HepG2 (cell line): ENCODE data around the gene COG8. TPM values are rescaled to one million over a fixed set of nuclear protein-coding genes. Genes with fewer than 3 reads are reported as not detected.
A peak's percentile ranks its signal among the peaks of the same experiment; 100 is the strongest.

Experiments used
- ATF7 ChIP-seq, 2 experiments: fragments of 450-650 bp in 1 of 2; sonication (generic) in 1 of 2; formaldehyde crosslinking in 1 of 2; IDR thresholded peaks; 2 replicates each; pipeline versions ENCODE4 v1.4.0 to v1.6.1; 2016 to 2020; ENCODE audit warnings: antibody characterized with exemption in 1 of 2, mild to moderate bottlenecking in 1 of 2, missing genetic modification reagents in 1 of 2
- BHLHE40 ChIP-seq: IDR thresholded peaks from 2 replicates; pipeline ENCODE4 v1.6.1; 2011; ENCODE audit warnings: low read length, improper control_type of control experiment
- CREB1 ChIP-seq, 2 experiments: fragments of 450-650 bp in 1 of 2; IDR thresholded peaks; 2 replicates each; pipeline ENCODE4 v1.6.1; 2016 to 2017; ENCODE audit warnings: control low read depth in 1 of 2, mild to moderate bottlenecking in 1 of 2, missing compliant biosample characterization in 1 of 2, missing genetic modification characterization in 1 of 2
- FOXO4 ChIP-seq: sonication (generic); formaldehyde crosslinking; conservative IDR thresholded peaks from 2 replicates; pipeline ENCODE4 v1.8.1; 2023; ENCODE audit warnings: missing genetic modification reagents
- GTF3A ChIP-seq: sonication (generic); formaldehyde crosslinking; conservative IDR thresholded peaks from 2 replicates; pipeline ENCODE4 v1.4.0; 2020; ENCODE audit warnings: mild to moderate bottlenecking, missing genetic modification reagents
- HES4 ChIP-seq: sonication (generic); formaldehyde crosslinking; IDR thresholded peaks from 2 replicates; pipeline ENCODE4 v1.9.0; 2021; ENCODE audit warnings: mild to moderate bottlenecking, missing genetic modification reagents, borderline replicate concordance
- IKZF4 ChIP-seq: sonication (generic); formaldehyde crosslinking; IDR thresholded peaks from 2 replicates; pipeline ENCODE4 v1.5.1; 2020; ENCODE audit warnings: borderline replicate concordance, mild to moderate bottlenecking, low read depth, missing genetic modification reagents; ENCODE audit errors: not compliant biosample characterization
- KAT2B ChIP-seq: fragments of 150-350 bp; IDR thresholded peaks from 2 replicates; pipeline ENCODE4 v1.6.1; 2014; ENCODE audit warnings: low read depth, low read length, borderline replicate concordance
- MAF1 ChIP-seq: sonication (generic); formaldehyde crosslinking; IDR thresholded peaks from 2 replicates; pipeline ENCODE4 v1.5.0; 2020; ENCODE audit warnings: missing genetic modification reagents, borderline replicate concordance
- MED1 ChIP-seq: sonication (generic); formaldehyde crosslinking; IDR thresholded peaks from 2 replicates; pipeline ENCODE4 v1.4.0; 2020; ENCODE audit warnings: missing genetic modification reagents
- MEF2D ChIP-seq: sonication (generic); formaldehyde crosslinking; IDR thresholded peaks from 2 replicates; pipeline ENCODE4 v1.5.1; 2020; ENCODE audit warnings: mild to moderate bottlenecking, missing genetic modification reagents
- MEIS1 ChIP-seq: sonication (generic); formaldehyde crosslinking; IDR thresholded peaks from 2 replicates; pipeline ENCODE4 v1.9.0; 2021; ENCODE audit warnings: mild to moderate bottlenecking, missing genetic modification reagents, moderate library complexity, borderline replicate concordance
- SALL1 ChIP-seq: sonication (generic); formaldehyde crosslinking; IDR thresholded peaks from 2 replicates; pipeline ENCODE4 v1.8.0; 2022; ENCODE audit warnings: mild to moderate bottlenecking, missing genetic modification reagents
- SKI ChIP-seq: fragments of 450-650 bp; IDR thresholded peaks from one replicate; pipeline ENCODE4 v1.6.1; 2018; ENCODE audit warnings: mild to moderate bottlenecking; ENCODE audit not compliant: partially characterized antibody
- ZFP36L1 ChIP-seq: sonication (generic); formaldehyde crosslinking; IDR thresholded peaks from 2 replicates; pipeline ENCODE4 v1.8.0; 2022; ENCODE audit warnings: mild to moderate bottlenecking, missing genetic modification reagents, moderate library complexity
- ZFP41 ChIP-seq: sonication (generic); formaldehyde crosslinking; IDR thresholded peaks from 2 replicates; pipeline ENCODE4 v1.4.0; 2020; ENCODE audit warnings: mild to moderate bottlenecking, missing genetic modification reagents, borderline replicate concordance
- ZNF180 ChIP-seq: sonication (generic); formaldehyde crosslinking; IDR thresholded peaks from 2 replicates; pipeline ENCODE4 v1.4.0; 2020; ENCODE audit warnings: low read depth, missing genetic modification reagents, borderline replicate concordance
- ZNF343 ChIP-seq: sonication (generic); formaldehyde crosslinking; IDR thresholded peaks from 2 replicates; pipeline ENCODE4 v1.4.0; 2020; ENCODE audit warnings: mild to moderate bottlenecking, missing genetic modification reagents
- ZNF367 ChIP-seq: sonication (generic); formaldehyde crosslinking; IDR thresholded peaks from 2 replicates; pipeline ENCODE4 v1.4.0; 2020; ENCODE audit warnings: missing genetic modification reagents, borderline replicate concordance
- ZNF562 ChIP-seq: sonication (generic); formaldehyde crosslinking; IDR thresholded peaks from 2 replicates; pipeline ENCODE4 v1.8.0; 2022; ENCODE audit warnings: missing genetic modification reagents, borderline replicate concordance
- ZNF761 ChIP-seq: sonication (generic); formaldehyde crosslinking; conservative IDR thresholded peaks from 2 replicates; pipeline ENCODE4 v1.4.0; 2020; ENCODE audit warnings: mild to moderate bottlenecking, missing genetic modification reagents
- ZNF788 ChIP-seq: sonication (generic); formaldehyde crosslinking; IDR thresholded peaks from 2 replicates; pipeline ENCODE4 v1.5.0; 2020; ENCODE audit warnings: mild to moderate bottlenecking, missing genetic modification reagents, borderline replicate concordance
- polyA plus RNA-seq, 8 experiments: library from polyadenylated mRNA; depleted of rRNA in 3 of 8; stranded (reverse) in 7 of 8; unstranded in 1 of 8; fragments of >200 nt; fragmentation: Illumina TruSeq in 4 of 8; extraction: Trizol in 4 of 8; gene quantifications; 2 replicates each; pipeline versions ENCODE4 v1.2.1 to v1.2.3, GENCODE V29; 2011 to 2016; ENCODE audit warnings: low read depth in 4 of 8, missing spikeins in 1 of 8, mixed read lengths in 1 of 8; ENCODE audit not compliant: insufficient read depth in 1 of 8
- total RNA-seq, 5 experiments: library from RNA; depleted of rRNA; stranded (reverse); fragments of >200 nt; fragmentation: Illumina TruSeq; extraction: Trizol; gene quantifications; 2 replicates each; pipeline ENCODE4 v1.2.3, GENCODE V29; 2016; ENCODE audit warnings: low read depth in 1 of 5
- TF ChIP-seq, protein P1 (sequence below): IDR thresholded peaks from 2 replicates; pipeline ENCODE4 v1.4.0; 2020; ENCODE audit warnings: mild to moderate bottlenecking, missing genetic modification reagents

COG8 gene
- total and polyA plus RNA-seq, 2 of the 13 experiments (the other 11 are each of a cell fraction or from before 2014, with no cell fraction given) = 45.5 to 52.1 TPM

DNA sequence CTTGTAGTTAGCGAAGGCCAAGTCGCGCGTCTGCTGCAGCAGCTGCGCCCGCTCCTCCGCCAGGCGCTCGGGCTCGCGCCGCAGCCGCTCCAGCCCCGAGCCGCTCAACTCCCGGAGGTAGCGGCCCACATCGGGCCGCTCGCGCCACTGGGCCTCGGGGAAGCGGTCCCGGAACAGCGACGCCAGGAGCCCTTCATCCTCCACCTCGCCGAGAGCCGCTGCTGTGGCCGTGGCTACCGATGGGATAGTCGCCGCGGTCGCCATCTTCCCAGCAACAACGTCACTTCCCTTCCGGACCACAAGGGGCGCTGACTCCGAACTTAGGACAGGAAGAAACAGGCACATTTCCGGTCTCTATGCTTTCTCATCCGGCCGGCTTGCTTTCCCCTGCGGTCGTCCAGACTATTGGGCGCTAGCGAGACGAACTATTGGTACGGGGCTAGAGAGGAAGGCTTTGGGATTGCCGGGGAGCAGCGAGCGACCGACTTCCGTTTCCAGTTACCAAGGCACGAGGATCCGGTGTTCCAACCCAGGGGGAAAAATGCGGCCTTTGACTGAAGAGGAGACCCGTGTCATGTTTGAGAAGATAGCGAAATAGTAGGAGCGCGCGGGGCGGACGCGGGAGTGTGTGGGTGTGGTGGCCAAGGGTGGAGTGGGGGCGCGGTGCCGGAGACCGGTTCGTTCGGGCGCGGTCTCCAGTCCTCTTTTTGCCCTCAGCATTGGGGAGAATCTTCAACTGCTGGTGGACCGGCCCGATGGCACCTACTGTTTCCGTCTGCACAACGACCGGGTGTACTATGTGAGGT is at the start of gene COG8, which contains the start of gene NIP7 (continued):
- TF ChIP-seq GTF3A (CRISPR knock-in tag) (peak; percentile 90; the same call in 1 of the 2 replicates), CREB1 (IDR thresholded peaks at IDR 0.05) (peak; percentile 90), CREB1 (CRISPR knock-in tag; IDR thresholded peaks at IDR 0.05) (peak; percentile 94), FOXO4 (no peak), SKI (peak; percentile 84), ZNF788 (CRISPR knock-in tag) (peak; percentile 82; the same call in 1 of the 2 replicates), ZFP36L1 (peak; percentile 93; the same call in 1 of the 2 replicates), ZFP41 (CRISPR knock-in tag) (peak; percentile 55; the same call in 1 of the 2 replicates), KAT2B (no peak), MEF2D (peak; percentile 42; the same call in 1 of the 2 replicates), ZNF343 (CRISPR knock-in tag) (no peak), MEIS1 (CRISPR knock-in tag) (peak; percentile 5), HES4 (peak; percentile 87), IKZF4 (CRISPR knock-in tag) (peak; percentile 82), ZNF562 (no peak), MED1 (peak; percentile 92), ZNF367 (peak; percentile 71), ZNF180 (CRISPR knock-in tag) (no peak), ATF7 (IDR thresholded peaks at IDR 0.05) (no peak), ATF7 (CRISPR knock-in tag; IDR thresholded peaks at IDR 0.05) (peak; percentile 66), MAF1 (CRISPR knock-in tag) (peak; percentile 96), ZNF761 (CRISPR knock-in tag) (peak; percentile 86; the same call in 1 of the 2 replicates), BHLHE40 (peak; percentile 24), SALL1 (CRISPR knock-in tag) (peak; percentile 89; the same call in 1 of the 2 replicates)
- TF ChIP-seq, protein P1, sequence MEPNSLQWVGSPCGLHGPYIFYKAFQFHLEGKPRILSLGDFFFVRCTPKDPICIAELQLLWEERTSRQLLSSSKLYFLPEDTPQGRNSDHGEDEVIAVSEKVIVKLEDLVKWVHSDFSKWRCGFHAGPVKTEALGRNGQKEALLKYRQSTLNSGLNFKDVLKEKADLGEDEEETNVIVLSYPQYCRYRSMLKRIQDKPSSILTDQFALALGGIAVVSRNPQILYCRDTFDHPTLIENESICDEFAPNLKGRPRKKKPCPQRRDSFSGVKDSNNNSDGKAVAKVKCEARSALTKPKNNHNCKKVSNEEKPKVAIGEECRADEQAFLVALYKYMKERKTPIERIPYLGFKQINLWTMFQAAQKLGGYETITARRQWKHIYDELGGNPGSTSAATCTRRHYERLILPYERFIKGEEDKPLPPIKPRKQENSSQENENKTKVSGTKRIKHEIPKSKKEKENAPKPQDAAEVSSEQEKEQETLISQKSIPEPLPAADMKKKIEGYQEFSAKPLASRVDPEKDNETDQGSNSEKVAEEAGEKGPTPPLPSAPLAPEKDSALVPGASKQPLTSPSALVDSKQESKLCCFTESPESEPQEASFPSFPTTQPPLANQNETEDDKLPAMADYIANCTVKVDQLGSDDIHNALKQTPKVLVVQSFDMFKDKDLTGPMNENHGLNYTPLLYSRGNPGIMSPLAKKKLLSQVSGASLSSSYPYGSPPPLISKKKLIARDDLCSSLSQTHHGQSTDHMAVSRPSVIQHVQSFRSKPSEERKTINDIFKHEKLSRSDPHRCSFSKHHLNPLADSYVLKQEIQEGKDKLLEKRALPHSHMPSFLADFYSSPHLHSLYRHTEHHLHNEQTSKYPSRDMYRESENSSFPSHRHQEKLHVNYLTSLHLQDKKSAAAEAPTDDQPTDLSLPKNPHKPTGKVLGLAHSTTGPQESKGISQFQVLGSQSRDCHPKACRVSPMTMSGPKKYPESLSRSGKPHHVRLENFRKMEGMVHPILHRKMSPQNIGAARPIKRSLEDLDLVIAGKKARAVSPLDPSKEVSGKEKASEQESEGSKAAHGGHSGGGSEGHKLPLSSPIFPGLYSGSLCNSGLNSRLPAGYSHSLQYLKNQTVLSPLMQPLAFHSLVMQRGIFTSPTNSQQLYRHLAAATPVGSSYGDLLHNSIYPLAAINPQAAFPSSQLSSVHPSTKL = peak; percentile 70; the same call in 1 of the 2 replicates
